Measurements from ENCODE around the gene CFAP74. TPM values are rescaled to one million over a fixed set of nuclear protein-coding genes. Genes with fewer than 3 reads are reported as not detected.

CFAP74 gene
- total and polyA plus RNA-seq, 7 donors = 0.03 to 0.27 TPM; not detected in 5

DNA sequence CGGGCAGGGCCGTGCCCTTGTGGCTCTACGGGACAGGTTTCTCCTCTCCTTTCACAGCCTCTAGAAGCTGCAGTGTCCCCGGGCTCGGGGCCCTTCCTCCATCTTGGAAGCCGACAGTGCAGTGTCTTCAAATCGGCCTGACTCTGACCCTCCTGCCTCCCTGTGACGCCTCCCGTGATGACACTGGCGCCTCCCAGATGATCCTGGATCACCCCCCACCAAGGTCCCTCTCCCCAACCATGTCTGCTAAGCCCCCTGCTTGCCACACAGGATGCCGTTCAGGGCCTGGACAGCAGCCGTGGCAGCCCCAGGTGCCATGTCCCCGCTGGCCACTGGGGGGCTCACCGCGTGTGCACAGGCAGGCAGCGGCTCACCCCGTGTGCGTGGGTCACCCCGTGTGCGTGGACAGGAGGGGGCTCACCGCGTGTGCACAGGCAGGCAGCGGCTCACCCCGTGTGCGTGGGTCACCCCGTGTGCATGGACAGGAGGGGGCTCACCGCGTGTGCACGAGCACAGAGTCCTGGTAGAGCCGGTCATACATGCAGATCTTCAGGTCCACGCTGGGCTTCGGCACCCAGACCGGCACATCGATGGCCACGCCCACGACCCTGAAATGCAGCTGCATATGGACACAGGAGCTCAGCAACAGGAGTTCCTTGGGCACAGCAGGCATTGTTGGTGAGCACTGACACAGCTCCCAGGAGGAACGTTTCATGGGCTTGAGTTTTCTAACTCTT is 59.6 kb downstream of the CFAP74 start:
- no peak for DNase-seq

DNA sequence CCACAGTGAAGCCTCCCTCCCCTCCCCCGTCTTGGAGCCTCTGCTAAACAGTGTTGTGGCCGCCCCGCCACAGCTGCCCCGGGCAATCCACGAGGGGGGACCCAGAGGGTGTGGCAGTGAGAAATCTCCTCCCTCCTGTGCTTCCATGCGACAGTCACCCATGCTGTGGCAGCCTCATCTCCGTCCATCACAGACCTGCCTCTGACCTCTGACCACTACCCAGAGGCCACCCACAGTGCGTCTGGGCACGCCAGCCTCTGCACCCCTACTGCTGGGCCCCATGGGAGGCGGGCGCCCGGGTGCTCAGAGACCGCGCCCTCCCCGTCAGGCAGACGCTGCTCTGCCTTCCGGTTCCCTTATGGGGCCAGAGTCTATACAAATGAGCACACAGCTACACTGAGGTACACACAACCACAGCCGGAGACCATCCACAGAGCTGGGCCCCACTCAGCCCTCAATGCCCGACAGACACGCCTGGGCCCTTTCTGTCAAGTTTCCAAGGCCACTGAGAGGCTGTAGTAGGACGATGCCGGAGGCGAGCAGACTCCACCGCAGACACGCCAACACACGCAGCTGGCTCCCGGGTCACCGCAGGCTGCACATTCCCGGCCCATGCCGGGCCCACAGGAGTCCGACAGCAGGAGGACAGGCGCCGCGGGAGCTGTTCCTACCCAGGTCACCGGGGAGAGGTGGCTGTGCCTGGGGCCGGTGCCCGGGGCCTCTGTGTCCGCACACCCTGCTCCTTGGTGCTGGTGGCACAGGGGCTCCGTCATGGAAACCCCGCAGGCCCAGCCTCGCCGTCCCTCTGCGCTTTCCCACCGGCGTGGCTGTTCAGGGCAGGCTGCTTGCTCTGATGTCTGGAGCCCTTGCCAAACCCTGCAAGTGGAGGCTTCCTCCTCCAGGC is 60.6 kb downstream of the CFAP74 start:
- intact Hi-C loops (cut with DNase I) = loop anchor here (5.0 kb wide), 1 partner anchor 104 kb away; no protein-coding TSS in a partner anchor
- DNase-seq = no peak

More for the DNA sequence above, 59.6 kb downstream of the CFAP74 start:
- Histone ChIP-seq H3K27me3 (peaks cover 2 to 50% (median 9%) of the 10 kb centered on the region in 3 donors), H3K27ac (no peak overlapping the region), H3K4me3 (peak overlapping the region in 2 of 4 donors; percentile 15 to 24), H3K36me3 (no peaks in the 10 kb centered on the region), H3K9me3 (no peaks in the 10 kb centered on the region), H3K4me1 (peaks cover 0 to 8% (median 6%) of the 10 kb centered on the region in 4 donors)
- TF ChIP-seq POLR2A (IDR thresholded peaks at IDR 0.05) = no peak
- TF ChIP-seq, protein P1, sequence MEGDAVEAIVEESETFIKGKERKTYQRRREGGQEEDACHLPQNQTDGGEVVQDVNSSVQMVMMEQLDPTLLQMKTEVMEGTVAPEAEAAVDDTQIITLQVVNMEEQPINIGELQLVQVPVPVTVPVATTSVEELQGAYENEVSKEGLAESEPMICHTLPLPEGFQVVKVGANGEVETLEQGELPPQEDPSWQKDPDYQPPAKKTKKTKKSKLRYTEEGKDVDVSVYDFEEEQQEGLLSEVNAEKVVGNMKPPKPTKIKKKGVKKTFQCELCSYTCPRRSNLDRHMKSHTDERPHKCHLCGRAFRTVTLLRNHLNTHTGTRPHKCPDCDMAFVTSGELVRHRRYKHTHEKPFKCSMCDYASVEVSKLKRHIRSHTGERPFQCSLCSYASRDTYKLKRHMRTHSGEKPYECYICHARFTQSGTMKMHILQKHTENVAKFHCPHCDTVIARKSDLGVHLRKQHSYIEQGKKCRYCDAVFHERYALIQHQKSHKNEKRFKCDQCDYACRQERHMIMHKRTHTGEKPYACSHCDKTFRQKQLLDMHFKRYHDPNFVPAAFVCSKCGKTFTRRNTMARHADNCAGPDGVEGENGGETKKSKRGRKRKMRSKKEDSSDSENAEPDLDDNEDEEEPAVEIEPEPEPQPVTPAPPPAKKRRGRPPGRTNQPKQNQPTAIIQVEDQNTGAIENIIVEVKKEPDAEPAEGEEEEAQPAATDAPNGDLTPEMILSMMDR (IDR thresholded peaks at IDR 0.05) = peak; percentile 52 to 90 (median 72)
- 7 to 25% methylated on average over 37 of the region's 37 CpGs for WGBS, 2 donors
- intact Hi-C loops (cut with DNase I) = loop anchor here (5.0 kb wide), 1 partner anchor 103 kb away; no protein-coding TSS in a partner anchor

DNA sequence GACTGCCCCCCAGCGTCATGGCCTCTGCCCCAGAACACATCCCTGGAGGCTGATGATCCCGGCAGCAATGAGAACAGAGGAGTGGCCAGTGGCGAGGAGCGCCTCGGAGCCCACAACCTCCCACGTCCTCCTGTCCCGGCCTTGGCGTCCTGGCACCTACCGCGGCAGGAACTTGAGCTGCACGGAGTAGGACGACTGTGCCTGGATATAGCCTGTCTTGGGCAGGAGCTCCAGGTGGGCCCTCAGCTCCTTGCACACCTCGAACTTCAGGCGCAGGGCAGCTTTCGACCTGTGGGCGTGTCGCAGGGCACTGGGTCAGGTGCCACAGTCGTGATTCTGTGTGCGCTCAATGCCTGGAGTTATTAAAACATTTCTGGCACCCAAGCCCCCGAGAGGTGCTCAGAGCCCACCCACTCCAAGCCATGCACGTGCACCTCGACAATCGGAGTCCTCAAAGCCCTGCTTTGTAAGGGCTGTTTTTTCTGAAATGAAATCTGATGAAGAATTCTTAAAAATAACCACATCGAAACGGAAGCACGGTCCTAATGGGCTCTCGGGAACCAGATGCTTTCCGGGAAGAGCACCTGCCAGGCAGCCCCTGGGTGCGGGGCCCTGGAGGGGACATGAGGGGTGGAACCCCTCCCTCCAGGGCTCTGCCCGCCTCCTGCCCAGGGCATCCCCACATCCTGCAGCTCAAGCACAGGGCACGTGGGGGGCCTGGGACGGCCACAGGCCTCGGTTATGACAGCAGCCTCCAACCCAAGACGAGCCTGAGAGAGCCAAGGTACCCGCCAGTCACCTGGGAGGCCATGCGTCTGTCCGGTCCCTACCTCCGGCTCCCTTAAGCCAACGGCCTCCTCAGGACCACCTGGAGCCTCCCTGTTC is 61.5 kb downstream of the CFAP74 start:
- WGBS, 2 donors = 42 to 80% methylated on average over 39 of the region's 39 CpGs
- Histone ChIP-seq H3K36me3 (no peaks in the 10 kb centered on the region), H3K4me1 (peaks cover 0 to 8% (median 6%) of the 10 kb centered on the region in 4 donors), H3K27ac (no peak overlapping the region), H3K27me3 (peaks cover 2 to 41% (median 9%) of the 10 kb centered on the region in 3 donors), H3K4me3 (no peak overlapping the region), H3K9me3 (no peaks in the 10 kb centered on the region)
- DNase-seq = no peak
- TF ChIP-seq, protein P1 (IDR thresholded peaks at IDR 0.05) = no peak
- TF ChIP-seq POLR2AphosphoS5 (IDR thresholded peaks at IDR 0.05) (no peak), POLR2A (IDR thresholded peaks at IDR 0.05) (no peak), EP300 (IDR thresholded peaks at IDR 0.05) (no peak)
- intact Hi-C loops (cut with DNase I) = loop anchor here (5.0 kb wide), 1 partner anchor 105 kb away; no protein-coding TSS in a partner anchor

More for the DNA sequence above, 60.6 kb downstream of the CFAP74 start:
- TF ChIP-seq EP300 (IDR thresholded peaks at IDR 0.05) (no peak), POLR2AphosphoS5 (IDR thresholded peaks at IDR 0.05) (no peak), POLR2A (IDR thresholded peaks at IDR 0.05) (no peak)
- TF ChIP-seq, protein P1 (IDR thresholded peaks at IDR 0.05) = no peak
- H3K4me1 ChIP-seq = peaks cover 0 to 8% (median 6%) of the 10 kb centered on the region in 4 donors
- H3K9me3 ChIP-seq = no peaks in the 10 kb centered on the region
- 33 to 67% methylated on average over 45 of the region's 45 CpGs for WGBS, 2 donors
- no peaks in the 10 kb centered on the region for H3K36me3 ChIP-seq
- peaks cover 2 to 50% (median 9%) of the 10 kb centered on the region in 3 donors for H3K27me3 ChIP-seq
- H3K4me3 ChIP-seq = no peak overlapping the region
- H3K27ac ChIP-seq = no peak overlapping the region

DNA sequence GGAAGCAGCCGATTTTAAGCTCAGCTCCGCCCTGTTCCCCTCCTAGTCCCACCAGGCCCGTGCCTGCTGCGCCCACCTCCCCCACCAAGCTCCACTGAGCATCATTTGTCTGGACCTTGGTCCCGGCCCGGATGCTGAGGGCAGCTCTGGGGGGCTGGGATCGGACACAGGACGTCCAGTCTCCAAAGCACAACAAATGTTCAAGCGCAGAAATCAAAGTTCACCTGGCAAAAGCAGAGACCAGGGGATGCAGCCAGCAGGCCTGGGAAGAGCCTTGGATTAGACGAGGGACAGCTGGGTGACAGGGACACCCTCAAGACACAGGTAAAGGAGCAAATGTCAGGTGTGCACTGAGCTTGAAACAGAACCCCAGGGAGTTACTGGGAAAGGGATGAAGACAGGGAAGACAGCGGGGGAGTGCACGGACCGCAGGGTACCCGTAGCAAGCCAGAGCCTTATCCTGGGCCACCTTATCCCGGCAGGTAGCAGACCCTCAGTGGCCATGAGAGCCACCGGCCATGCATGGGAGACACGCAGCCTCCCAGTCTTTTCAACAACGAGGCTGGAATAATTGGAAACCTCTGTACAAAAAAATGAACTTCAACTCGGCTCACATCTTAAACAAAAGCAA is 62.3 kb downstream of the CFAP74 start:
- Histone ChIP-seq H3K27ac (no peak overlapping the region), H3K4me3 (no peak overlapping the region), H3K4me1 (peaks cover 0 to 8% (median 6%) of the 10 kb centered on the region in 4 donors), H3K27me3 (peaks cover 2 to 40% (median 9%) of the 10 kb centered on the region in 3 donors), H3K36me3 (no peaks in the 10 kb centered on the region), H3K9me3 (no peaks in the 10 kb centered on the region)
- intact Hi-C loops (cut with DNase I) = loop anchor here (5.0 kb wide), 1 partner anchor 106 kb away; no protein-coding TSS in a partner anchor
- TF ChIP-seq POLR2A (IDR thresholded peaks at IDR 0.05) (no peak), POLR2AphosphoS5 (IDR thresholded peaks at IDR 0.05) (no peak), EP300 (IDR thresholded peaks at IDR 0.05) (no peak)
- TF ChIP-seq, protein P1 (IDR thresholded peaks at IDR 0.05) = no peak
- 56 to 77% methylated on average over 19 of the region's 19 CpGs for WGBS, 2 donors
- no peak for DNase-seq

Data from sigmoid colon (tissue), 7 donors.